GM12891 (cell line): ENCODE measurements around the gene HYCC1.

ENCODE experiments used
- PAX5 ChIP-seq: IDR thresholded peaks from 2 replicates; pipeline ENCODE4 v1.6.1; 2011; ENCODE audit warnings: low read length, moderate library complexity, mild to moderate bottlenecking; ENCODE audit not compliant: insufficient read depth, severe bottlenecking
- POLR2A ChIP-seq: IDR thresholded peaks from 2 replicates; pipeline ENCODE4 v1.6.1; 2011; ENCODE audit warnings: low read depth, low read length, control low read depth
- POLR2AphosphoS5 ChIP-seq: IDR thresholded peaks from 2 replicates; pipeline ENCODE4 v1.6.1; 2011; ENCODE audit warnings: low read depth, low read length, control low read depth
- TAF1 ChIP-seq: IDR thresholded peaks from 2 replicates; pipeline ENCODE4 v1.6.1; 2011; ENCODE audit warnings: low read depth, low read length, control low read depth

GRCh38 chr7:22983257-22983855 is 30.6 kb downstream of the HYCC1 start:
- TF ChIP-seq POLR2AphosphoS5, result no peak
- no peak for TF ChIP-seq POLR2A
- TF ChIP-seq TAF1, result no peak
- no peak for TF ChIP-seq PAX5
